Loucy (cell line): ENCODE results near the gene MTNR1A.

Source experiments
- CTCF ChIP-seq: fragments of 200-600 bp; sonication (generic); conservative IDR thresholded peaks from 2 replicates; pipeline ENCODE4 v1.5.1; 2014; ENCODE audit warnings: mild to moderate bottlenecking, antibody characterized with exemption, low read length
- EZH2phosphoT487 ChIP-seq: fragments of 200-600 bp; IDR thresholded peaks from 2 replicates; pipeline ENCODE4 v1.6.1; 2018; ENCODE audit warnings: antibody characterized with exemption, mild to moderate bottlenecking, moderate library complexity, borderline replicate concordance

- no peak for TF ChIP-seq CTCF
- TF ChIP-seq EZH2phosphoT487: no peak
These were observed 30.8 kb upstream of the MTNR1A start for GRCh38 chr4:186586205-186586604.
